ENCODE results near the gene MAST2.
A peak's percentile ranks its signal among the peaks of the same experiment; 100 is the strongest.
"Not testable (repeated sequence)": the region's sequence is repeated elsewhere in the genome, so short reads cannot be mapped to it uniquely, and the experiment has no call there.

Gene MAST2

DNA sequence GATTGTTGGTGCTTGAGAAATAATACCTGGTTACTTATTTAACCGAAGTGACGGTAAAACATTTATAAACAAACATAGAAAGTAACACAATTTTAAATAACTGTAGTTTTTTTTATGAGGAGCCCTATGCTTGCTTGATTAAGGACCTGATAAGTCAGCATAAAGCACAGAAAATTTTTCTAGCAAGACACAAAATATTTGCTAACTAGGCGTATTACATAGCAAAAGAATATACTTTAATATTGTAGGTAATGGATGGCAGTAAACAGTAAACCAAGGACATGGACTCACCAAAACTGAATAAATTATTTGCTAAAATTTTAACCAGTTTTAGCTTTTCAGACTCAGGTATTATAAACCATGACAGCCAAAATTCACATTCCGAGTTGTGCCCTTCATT lies 90.9 kb downstream of the MAST2 start:
- no peak for DNase-seq (ENCODE audit: low spot score)

DNA sequence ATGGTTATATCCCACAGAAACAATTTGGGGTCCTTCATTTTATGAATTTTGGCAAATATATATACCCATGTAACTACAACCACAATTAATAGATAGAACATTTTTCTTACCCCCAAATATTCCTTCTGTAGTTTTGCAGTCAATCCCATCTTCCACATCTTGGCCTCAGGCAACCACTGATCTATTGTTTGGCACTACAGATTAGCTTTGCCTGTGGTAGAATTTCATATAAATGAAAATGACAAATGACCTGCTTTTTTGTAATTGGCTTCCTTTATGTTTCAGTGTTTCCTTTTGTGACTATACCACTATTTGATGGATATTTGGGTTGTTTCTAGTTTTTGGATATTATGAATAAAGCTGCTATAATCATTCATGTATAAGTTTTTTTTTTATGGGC lies 91.5 kb downstream of the MAST2 start:
- no peak for DNase-seq (ENCODE audit: low spot score)

DNA sequence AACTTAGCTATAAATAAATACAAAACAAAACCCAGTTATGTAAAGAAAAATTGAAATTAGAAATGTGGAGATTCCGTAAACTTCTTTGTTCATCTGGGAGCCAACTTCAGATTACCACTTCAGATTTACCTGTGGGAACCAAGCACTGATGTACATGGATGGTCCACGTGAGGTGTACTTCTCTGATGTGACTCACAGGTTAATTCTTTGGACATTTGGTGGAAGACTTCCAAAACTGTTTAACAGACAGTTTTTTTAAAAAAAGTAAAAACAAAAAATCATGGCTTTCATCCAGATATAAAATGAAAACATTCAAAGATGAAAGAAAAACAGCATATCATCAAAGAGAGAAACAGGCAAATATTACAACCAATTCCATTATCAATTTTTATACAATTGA lies 92.0 kb downstream of the MAST2 start:
- DNase-seq (ENCODE audit: low spot score): no peak

DNA sequence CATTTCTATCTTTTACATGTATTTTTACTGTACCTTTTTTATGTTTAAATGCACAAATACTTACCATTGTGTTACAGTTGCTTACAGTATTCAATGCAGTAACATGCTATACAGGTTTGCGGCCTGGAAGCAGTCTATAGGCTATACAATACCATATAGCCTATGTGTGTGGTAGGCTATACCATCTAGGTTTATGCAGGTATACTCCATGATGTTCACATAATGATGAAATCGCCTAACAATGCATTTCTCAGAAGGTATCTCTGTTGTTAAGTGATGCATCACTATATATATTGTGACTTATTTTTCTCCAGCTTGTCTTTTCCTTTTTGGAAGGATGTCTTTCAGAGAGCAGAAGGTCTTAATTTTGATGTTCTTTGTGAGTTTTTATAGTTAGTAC lies 103.5 kb downstream of the MAST2 start:
- DNase-seq (ENCODE audit: low spot score): no peak

DNA sequence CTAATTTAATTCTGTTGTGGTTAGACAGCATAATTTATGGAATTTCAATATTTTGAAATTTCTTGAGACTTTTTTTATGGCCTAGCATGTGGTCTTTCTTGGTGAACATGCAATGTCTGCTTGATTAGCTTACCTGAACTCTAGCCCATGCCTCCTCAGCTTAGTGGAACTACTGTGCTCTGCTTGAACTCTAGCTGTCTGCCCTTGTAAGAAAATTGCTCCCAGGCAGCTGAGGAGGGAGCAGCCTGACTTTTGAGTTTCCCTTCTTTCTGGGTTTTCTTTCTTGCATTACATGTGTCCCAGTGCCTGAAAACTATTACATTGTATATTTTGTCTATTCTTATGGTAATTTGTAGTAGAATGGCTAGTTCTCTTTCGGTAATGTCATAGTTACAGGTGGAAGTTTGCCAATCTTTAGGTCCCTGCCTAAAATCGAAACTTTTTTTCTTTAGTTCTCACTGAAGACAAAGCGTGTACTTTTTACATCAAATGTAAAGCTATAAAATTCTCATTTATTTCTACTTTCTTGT lies 105.3 kb downstream of the MAST2 start:
- DNase-seq (ENCODE audit: low spot score): no peak

DNA sequence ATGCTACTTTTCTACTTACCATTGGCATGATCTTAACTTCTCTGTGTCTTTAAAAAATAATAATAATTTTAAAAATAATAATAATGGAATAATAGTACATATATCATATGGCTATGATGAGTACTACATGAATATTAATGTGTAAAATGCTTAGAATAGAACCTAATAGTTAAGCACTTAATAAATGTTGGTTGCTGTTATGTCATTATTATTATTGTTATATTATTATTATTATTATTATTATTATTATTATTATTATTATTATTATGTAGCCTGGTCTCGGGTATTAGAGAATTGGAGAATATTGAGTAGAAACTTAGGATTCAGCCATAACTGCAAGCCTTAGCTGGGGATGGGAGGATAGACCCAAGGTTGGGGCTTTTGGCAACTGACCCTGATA lies 108.2 kb downstream of the MAST2 start:
- no peak for DNase-seq (ENCODE audit: low spot score)

DNA sequence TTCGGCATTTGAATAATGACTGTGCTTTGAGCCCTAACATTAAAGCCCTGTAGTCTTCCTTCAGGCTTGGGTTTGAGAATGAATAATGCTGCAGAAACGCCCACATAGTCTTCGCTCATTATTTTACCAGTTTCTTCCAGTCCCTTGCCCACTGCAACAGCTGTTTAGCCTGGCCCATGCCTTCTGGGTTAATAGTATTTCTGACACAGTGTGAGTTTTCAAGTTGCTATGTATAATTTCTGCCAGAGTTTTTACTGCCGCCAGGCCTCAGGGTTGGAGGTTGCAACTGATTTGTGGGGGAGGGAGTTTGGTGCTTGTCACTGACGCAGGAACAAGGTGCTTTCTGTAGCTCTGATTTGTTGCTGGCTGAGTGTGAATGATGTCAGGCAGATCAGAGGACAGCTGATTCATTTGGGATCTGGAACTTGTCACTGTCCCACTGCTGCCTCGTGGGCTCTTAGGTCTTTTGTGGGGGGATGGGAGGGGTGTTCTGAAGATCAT lies 109.8 kb downstream of the MAST2 start:
- no peak for DNase-seq (ENCODE audit: low spot score)

DNA sequence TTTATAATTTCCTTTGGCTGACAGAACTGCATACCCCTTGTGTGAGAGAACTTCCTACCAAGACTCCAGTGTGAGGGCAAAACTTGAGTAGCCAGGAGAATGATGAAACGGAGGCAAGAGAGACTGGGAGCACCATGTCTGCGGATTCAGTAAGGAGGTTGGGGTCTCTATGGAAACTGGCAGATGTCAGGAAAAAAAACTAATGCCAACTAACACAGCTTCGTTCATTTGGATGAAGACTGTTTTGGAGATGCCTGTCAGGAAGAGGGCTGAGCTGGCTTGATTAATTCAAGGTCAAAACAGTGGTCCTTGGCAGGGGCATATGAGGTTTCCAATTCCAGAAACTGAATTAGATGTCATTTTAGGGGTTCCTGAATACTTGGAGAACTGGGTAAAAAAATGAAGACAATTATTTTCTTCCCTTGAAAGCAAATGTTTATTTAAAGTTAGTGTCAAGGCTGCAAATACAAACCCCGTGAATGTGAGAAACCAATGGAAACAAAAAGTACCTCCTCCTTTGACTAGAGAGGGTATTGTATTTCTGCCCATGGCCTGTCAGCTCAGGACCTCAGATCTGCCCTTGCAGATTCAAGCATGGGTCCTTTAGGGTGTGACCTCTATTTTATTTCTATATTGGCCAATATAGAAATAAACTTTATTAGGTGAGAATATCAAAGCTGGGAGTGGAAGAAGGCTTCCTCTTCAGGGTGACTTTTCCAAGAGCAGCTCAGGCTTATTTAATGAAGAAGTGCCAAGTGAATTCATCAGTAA lies 110.5 kb downstream of the MAST2 start:
- DNase-seq (ENCODE audit: low spot score): no peak

DNA sequence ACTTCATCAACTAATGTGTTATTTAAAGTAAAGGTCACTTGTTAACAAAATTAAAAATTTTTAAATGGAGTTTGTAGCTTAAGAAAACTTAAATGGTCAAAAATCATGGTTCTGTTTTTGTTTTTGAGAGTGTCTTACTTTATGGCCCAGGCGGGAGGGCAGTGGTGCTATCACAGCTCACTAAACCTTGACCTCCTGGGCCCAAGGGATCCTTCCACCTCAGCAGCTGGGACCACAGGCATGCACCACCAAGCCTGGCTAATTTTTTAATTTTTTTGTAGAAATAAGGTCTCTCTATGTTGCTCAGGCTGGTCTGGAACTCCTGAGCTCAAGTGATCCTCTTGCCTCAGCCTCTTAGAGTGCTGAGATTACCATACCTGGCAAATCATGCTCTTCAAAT lies 111.4 kb downstream of the MAST2 start:
- DNase-seq (ENCODE audit: low spot score): no peak

DNA sequence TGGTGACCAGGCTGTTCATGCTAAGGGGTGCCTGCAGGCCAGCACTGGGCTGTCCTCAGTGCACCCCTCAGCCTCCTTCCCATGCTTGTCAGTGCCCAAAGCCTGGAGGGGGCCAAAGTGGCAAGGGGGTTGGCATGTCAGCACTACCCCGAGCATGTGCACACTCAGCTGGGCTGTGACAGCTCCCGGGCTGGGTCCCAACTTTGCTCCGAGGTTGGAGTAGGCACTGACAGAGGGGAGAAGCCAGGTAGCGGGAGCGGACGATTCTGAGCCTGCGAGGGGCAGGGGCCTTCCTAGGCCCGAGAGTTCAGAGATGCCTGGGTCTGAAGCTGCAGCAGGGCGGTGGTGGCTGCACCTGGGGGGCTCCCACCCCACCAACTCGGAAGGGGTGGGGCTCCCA lies 119.0 kb downstream of the MAST2 start:
- DNase-seq (ENCODE audit: low spot score): no peak

DNA sequence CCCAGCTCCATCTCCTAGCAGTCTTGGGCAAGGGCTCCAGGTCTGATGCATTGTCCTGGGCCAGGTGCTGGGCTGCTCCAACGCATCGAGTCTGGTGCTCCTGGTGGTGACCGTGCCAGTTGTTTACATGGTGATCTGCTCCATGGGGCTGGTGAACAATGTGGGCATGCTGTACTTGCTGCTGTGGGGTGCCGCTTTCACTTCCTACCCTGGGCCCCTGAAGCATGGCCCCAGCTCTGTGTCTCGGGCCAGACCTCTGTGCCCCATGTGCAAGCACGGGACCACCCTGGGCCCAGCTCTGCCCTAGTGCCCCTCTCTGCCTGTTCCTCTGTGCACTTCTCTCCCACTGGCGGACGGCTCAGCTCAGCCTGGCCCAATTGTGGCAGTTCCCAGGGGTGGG lies 119.4 kb downstream of the MAST2 start:
- DNase-seq (ENCODE audit: low spot score): no peak

DNA sequence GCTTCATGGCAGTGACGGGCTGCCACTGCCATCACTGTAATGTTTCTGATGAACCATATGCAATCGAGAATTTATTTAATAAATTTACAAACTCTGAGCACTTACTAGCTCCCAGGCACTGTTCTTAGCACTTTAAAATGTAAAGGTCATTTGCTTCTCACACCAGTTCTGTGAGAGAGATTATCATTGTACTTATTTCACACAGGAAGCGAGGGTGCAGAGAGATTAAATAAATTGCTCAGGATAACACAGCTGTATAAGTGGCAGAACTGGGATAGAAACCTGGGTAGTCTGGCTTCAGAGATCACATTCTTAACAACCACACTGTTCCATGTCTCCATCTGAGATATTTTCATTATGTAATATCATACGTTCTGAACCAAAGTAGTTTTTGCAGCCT lies 119.9 kb downstream of the MAST2 start:
- no peak for DNase-seq (ENCODE audit: low spot score)

DNA sequence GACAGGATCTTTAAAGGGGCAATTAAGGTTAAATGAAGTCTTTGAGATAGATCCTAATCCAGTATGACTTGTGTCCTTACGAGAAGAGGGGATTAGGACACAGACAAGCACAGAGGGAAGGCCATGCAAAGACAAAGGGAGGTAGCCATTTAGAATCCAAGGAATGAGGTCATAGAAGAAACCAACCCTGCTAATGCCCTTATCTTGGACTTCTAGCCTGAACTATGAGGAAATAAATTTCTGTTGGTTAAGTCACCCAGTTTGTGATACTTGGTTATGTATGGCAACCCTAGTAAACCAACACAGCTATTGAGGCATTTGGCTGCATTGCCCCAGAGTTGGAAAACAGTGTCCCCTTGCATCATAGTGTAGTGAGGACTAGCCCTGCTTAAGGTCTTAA lies 121.3 kb downstream of the MAST2 start:
- DNase-seq (ENCODE audit: low spot score): no peak

DNA sequence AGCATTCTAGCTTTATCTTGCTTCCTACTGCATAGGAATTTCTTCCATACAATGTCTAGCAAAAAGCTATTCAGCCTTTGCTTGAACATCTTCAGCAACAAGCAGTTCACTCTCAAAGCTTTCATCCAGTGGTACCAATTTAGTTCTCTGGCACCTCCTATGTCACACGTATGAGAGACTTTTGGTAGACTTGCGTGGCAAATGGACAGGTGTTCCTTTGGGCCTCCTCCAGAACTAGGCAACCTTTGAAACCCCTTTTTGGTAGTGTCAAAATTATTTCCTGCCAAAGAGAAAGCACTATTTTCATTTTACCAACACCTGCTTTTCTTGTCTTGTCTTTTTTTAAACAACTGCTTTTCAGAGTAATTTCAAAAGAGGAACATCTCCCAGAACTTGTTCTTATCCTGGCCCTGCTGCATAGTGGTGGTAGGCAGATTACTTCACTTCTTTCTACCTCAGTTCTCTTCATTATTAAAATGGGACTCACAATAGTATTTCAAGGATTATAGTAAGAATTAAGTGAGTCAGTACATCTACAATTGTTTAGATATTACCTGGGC lies 122.4 kb downstream of the MAST2 start:
- DNase-seq (ENCODE audit: low spot score): no peak

DNA sequence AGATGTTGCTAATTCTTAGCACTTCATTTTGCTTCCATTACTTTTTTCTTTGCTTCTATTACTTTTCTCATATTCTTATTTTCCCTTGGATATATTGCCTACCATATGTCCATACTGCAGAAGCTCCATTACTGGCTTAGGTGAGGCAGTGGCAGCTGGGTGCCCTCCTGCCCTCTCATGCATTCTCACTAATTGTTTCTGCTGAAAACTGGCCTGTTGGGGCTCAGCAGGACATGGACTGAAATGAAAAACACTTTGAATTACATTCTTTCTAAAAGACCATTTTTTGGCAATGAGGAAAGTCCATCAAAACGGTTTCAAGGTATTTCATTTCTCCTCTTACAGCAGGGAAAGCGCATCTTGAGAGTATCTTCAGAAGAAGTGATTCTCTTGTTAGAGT lies 122.9 kb downstream of the MAST2 start:
- peak; percentile 32 for DNase-seq (ENCODE audit: low spot score)

DNA sequence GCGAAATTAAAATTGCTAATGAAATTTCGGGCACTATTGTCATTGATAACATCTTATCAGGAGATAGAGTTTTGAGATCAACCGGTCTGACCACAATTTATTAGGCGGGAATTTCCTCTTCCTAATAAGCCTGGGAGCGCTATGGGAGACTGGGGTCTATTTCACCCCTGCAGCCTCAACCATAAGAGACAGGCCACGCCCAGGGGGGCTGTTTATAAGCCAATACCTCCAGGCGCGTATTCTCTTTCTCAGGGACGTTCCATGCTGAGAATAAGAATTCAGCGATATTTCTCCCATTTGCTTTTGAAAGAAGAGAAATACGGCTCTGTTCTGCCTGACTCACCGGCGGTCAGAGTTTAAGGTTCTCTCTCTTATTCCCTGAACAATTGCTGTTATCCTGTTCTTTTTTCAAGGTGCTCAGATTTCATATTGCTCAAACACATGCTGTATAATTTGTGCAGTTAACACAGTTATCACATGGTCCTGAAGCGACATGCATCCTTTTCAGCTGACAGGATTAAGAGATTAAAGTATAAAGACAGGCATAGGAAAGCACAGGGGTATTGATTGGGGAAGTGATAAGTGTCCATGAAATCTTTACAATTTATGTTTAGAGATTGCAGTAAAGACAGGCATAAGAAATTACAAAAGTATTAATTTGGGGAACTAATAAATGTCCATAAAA lies 124.0 kb downstream of the MAST2 start:
- not testable (repeated sequence) for DNase-seq (ENCODE audit: low spot score)

DNA sequence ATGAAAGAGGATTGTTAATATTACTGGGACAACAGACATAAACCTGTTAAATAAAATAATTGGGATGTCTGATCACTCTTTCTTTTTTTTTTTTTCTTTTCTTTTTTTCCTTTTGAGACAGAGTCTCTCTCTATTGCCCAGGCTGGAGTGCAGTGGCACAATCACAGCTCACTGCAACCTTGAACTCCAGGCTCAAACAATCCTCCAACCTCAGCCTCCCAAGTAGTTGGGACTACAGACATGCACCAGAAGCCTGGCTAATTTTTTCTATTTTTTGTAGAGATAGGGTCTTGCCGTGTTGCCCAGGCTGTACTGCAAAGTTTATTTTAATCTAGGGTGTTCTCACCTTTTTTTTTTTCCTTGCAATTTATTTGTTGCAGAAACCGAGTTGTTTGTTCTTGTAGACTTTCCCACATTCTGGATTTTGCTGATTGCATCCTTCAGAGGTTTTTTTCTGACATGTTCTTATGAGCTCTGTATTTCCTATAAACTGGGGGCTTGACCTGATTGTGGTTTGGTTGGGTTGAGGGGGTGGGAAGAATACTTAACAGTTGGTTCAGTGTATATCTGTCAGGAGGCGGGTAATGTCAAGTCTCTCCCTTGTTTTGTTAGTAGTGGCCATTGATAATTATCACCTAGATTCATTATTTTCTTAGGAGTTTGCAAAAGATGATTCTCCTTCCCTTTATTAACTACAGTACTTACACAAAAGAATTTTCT lies 125.2 kb downstream of the MAST2 start:
- no peak for DNase-seq (ENCODE audit: low spot score)

DNA sequence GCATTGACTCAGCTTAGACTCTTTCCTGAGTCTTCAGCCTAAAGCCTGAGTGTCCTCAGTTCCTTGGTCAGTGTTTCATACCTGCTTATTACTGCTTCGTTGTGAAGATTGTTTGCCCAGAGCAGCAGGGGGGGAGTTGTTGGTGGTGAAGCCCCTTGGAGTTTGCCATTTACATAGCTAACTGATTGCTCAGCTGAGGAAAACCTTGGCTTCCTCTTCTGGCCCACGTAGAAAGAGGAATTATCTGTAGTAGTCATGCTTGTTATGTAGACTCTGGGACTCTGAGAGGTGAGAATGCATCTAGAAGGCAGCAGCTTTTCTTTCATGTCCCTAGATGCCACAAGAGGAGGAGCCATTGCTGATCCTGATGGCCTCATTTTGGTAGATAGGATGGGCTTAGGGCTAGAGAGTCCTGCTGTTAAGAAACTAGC lies 125.9 kb downstream of the MAST2 start:
- peak; percentile 33 for DNase-seq (ENCODE audit: low spot score)

DNA sequence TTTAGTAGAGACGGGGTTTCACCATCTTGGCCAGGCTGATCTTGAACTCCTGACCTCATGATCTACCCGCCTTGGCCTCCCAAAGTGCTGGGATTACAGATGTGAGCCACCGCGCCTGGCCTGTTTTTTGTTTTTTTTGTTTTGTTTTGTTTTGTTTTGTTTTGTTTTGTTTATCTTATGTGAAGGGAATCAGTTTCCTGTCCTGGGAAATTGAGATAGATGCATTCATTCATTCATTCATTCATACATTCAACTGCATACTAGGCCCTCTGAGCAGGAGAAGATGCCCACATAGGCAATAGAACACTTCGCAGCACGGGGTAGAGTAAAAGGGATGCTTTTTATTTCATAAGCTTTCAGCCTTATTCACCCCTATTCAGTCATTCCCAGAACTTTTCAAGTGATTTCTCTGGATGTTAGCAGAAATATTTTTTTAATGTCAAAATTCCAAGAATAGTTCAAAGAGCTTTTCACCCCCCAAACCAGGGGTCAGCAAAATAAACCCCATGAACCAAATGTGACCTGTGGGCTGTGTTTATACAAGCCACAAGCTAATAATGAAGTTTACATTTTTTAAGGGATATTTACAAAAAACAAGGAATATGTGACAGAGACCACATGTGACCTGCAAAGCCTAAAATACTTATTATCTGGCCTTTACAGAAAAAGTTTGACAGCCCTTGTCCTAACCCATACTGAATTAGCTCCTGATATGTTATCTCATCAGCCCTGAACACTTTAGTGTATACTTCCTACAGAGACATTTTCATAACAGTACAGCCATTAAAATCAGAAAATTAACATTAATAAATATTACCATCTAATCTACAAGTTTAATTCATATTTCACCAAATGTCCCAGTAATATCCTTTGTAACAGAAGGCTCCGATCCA lies 127.1 kb downstream of the MAST2 start:
- DNase-seq (ENCODE audit: low spot score): no peak

DNA sequence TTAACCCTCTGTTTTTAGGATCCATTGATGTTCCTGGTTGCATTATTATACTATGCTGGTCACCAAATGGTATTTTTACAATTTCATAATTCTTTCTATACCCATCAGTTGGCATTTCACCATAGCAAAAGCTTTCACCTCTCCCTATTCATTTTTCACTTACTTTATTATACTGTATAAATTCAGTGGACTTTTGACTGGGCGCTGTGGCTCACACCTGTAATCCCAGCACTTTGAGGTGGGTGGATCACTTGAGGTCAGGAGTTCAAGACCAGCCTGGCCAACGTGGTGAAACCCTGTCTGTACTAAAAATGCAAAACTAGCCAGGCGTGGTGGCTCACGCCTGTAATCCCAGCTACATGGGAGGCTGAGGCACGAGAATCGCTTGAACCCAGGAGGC lies 128.8 kb downstream of the MAST2 start:
- DNase-seq (ENCODE audit: low spot score): not testable (repeated sequence)

DNA sequence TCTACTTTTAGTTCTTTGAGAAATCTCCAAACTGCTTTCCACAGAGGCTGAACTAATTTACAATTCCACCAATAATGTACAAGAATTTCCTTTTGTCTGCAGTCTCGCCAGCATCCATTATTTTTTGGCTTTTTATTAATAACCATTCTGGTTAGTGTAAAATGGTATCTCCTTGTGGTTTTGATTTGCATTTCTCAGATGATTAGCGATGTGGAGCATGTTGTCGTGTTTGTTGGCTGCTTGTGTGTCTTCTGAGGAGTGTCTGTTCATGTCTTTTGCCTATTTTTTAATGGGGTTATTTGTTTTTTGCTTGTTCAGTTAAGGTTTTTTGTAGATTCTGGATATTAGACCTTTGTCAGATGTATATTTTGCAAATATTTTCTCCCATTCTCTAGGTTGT lies 131.5 kb downstream of the MAST2 start:
- DNase-seq (ENCODE audit: low spot score): no peak

All from iPS-NIHi11 (cell line).